Glutamatergic neuron (in vitro differentiated cells): ENCODE results near the gene ANO4. TPM values are rescaled to one million over a fixed set of nuclear protein-coding genes. Genes with fewer than 3 reads are reported as not detected.

Source experiments
- DNase-seq: peaks from one replicate; pipeline ENCODE4 v3.0.0; 2022
- H3K27ac Mint-ChIP-seq: one replicate; pipeline ENCODE4 v1.8.0; 2020; ENCODE audit warnings: mild to moderate bottlenecking, mixed read lengths, inconsistent platforms; ENCODE audit not compliant: unreplicated experiment
- H3K27me3 Mint-ChIP-seq: one replicate; pipeline ENCODE4 v1.8.0; 2020; ENCODE audit warnings: mild to moderate bottlenecking, moderate library complexity, mixed read lengths, inconsistent platforms; ENCODE audit not compliant: unreplicated experiment
- H3K36me3 Mint-ChIP-seq: one replicate; pipeline ENCODE4 v1.8.0; 2020; ENCODE audit warnings: mild to moderate bottlenecking, mixed read lengths, inconsistent platforms; ENCODE audit not compliant: unreplicated experiment
- H3K4me1 Mint-ChIP-seq: one replicate; pipeline ENCODE4 v1.8.0; 2020; ENCODE audit warnings: mild to moderate bottlenecking, low read depth, mixed read lengths, inconsistent platforms; ENCODE audit not compliant: unreplicated experiment
- H3K4me3 Mint-ChIP-seq: one replicate; pipeline ENCODE4 v1.8.0; 2020; ENCODE audit warnings: mild to moderate bottlenecking, mixed read lengths, inconsistent platforms; ENCODE audit not compliant: unreplicated experiment
- H3K9me3 Mint-ChIP-seq: one replicate; pipeline ENCODE4 v1.8.0; 2020; ENCODE audit warnings: mild to moderate bottlenecking, moderate library complexity, mixed read lengths, inconsistent platforms; ENCODE audit not compliant: unreplicated experiment
- CTCF ChIP-seq: fragments of 200-600 bp; sonication (generic); IDR thresholded peaks from one replicate; pipeline ENCODE4 v1.5.0; 2021; ENCODE audit not compliant: partially characterized antibody, unreplicated experiment
- total RNA-seq: library from RNA; stranded (reverse); fragmentation: NEBNext Ultra II Directional; extraction: Animal tissue kit (Norgen Biotek cat#: 25700); gene quantifications from one replicate; pipeline ENCODE4 v1.2.1, GENCODE V29; 2021; ENCODE audit not compliant: unreplicated experiment

ANO4 gene
- total RNA-seq, 1 donor from 2014 or later = 38.0 TPM

- no peak for DNase-seq
- H3K27ac Mint-ChIP-seq = no peak overlapping the region
- H3K9me3 Mint-ChIP-seq = no peaks in the 10 kb centered on the region
- peaks cover 9% of the 10 kb centered on the region for H3K36me3 Mint-ChIP-seq
- no peak overlapping the region for H3K4me3 Mint-ChIP-seq
- no peaks in the 10 kb centered on the region for H3K4me1 Mint-ChIP-seq
- no peak for TF ChIP-seq CTCF
- no peaks in the 10 kb centered on the region for H3K27me3 Mint-ChIP-seq
Measured at GRCh38 chr12:100901266-100901665, 106.7 kb downstream of the ANO4 start.

GRCh38 chr12:100904270-100904669 is 109.7 kb downstream of the ANO4 start:
- Mint-ChIP-seq H3K36me3 (peaks cover 9% of the 10 kb centered on the region), H3K27me3 (no peaks in the 10 kb centered on the region), H3K4me1 (no peaks in the 10 kb centered on the region), H3K9me3 (no peaks in the 10 kb centered on the region), H3K4me3 (no peak overlapping the region), H3K27ac (no peak overlapping the region)
- no peak for DNase-seq
- TF ChIP-seq CTCF = no peak

- no peak overlapping the region for H3K4me3 Mint-ChIP-seq
- no peaks in the 10 kb centered on the region for H3K4me1 Mint-ChIP-seq
- no peaks in the 10 kb centered on the region for H3K27me3 Mint-ChIP-seq
- H3K27ac Mint-ChIP-seq = no peak overlapping the region
- no peaks in the 10 kb centered on the region for H3K36me3 Mint-ChIP-seq
- DNase-seq = no peak
- TF ChIP-seq CTCF = no peak
- no peaks in the 10 kb centered on the region for H3K9me3 Mint-ChIP-seq
Measured at GRCh38 chr12:100908501-100908900, 113.9 kb downstream of the ANO4 start.

- Mint-ChIP-seq H3K4me3 (no peak overlapping the region), H3K36me3 (no peaks in the 10 kb centered on the region), H3K4me1 (no peaks in the 10 kb centered on the region), H3K27me3 (no peaks in the 10 kb centered on the region), H3K9me3 (no peaks in the 10 kb centered on the region), H3K27ac (no peak overlapping the region)
- no peak for TF ChIP-seq CTCF
- DNase-seq = no peak
Measured at GRCh38 chr12:100913872-100914592, 119.5 kb downstream of the ANO4 start.

- Mint-ChIP-seq H3K4me3 (no peak overlapping the region), H3K4me1 (no peaks in the 10 kb centered on the region), H3K9me3 (no peaks in the 10 kb centered on the region), H3K36me3 (no peaks in the 10 kb centered on the region), H3K27me3 (no peaks in the 10 kb centered on the region), H3K27ac (no peak overlapping the region)
- DNase-seq = no peak
- no peak for TF ChIP-seq CTCF
Measured at GRCh38 chr12:100919116-100919515, 124.5 kb downstream of the ANO4 start.
